Measurements from ENCODE around the gene UBL7. TPM values are rescaled to one million over a fixed set of nuclear protein-coding genes. Genes with fewer than 3 reads are reported as not detected.

Gene UBL7
- total and polyA plus RNA-seq, 8 donors, result 32.7 to 68.3 (median 60.1) TPM

- Histone ChIP-seq H3K27ac (no peak overlapping the region), H3K4me3 (no peak overlapping the region), H3K36me3 (peaks cover 0 to 15% of the 10 kb centered on the region in 2 donors), H3K9me3 (no peaks in the 10 kb centered on the region), H3K4me1 (peaks cover 0 to 12% of the 10 kb centered on the region in 2 donors), H3K27me3 (no peaks in the 10 kb centered on the region)
- intact Hi-C loops (cut with DNase I), result no loop called here
- DNase-seq (peak in 1 of 4 donors; percentile 29), ATAC-seq (no peak)
- TF ChIP-seq CTCF (IDR thresholded peaks at IDR 0.05), result no peak
These were observed 40.6 kb downstream of the UBL7 start for GRCh38 chr15:74420193-74420905.

DNA sequence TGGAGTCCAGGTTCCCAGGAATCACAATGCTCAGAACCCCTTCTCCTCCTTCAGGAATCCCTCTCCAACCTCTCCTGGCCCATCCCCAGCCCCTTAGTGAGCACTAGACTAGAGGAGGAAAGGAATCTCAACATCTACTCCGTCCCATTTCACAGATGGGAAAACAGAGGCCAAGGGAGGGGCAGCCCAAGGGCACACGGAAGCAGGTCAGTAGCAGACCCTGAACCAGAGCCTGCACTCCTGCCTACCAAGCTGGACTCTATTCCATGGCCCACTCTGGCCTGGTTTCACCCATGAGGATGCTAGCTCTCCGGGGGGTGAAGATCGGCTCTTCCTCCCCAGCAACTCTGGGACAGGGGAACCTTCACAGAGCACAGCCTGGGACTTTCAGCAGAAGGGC, 41.5 kb downstream of the UBL7 start:
- peaks cover 0 to 15% of the 10 kb centered on the region in 2 donors for H3K36me3 ChIP-seq
- intact Hi-C loops (cut with DNase I), result no loop called here
- TF ChIP-seq CTCF (IDR thresholded peaks at IDR 0.05), result no peak
- DNase-seq (no peak), ATAC-seq (no peak)
- no peaks in the 10 kb centered on the region for H3K9me3 ChIP-seq
- no peak overlapping the region for H3K4me3 ChIP-seq
- peaks cover 0 to 19% of the 10 kb centered on the region in 2 donors for H3K4me1 ChIP-seq
- no peaks in the 10 kb centered on the region for H3K27me3 ChIP-seq
- H3K27ac ChIP-seq, result no peak overlapping the region

DNA sequence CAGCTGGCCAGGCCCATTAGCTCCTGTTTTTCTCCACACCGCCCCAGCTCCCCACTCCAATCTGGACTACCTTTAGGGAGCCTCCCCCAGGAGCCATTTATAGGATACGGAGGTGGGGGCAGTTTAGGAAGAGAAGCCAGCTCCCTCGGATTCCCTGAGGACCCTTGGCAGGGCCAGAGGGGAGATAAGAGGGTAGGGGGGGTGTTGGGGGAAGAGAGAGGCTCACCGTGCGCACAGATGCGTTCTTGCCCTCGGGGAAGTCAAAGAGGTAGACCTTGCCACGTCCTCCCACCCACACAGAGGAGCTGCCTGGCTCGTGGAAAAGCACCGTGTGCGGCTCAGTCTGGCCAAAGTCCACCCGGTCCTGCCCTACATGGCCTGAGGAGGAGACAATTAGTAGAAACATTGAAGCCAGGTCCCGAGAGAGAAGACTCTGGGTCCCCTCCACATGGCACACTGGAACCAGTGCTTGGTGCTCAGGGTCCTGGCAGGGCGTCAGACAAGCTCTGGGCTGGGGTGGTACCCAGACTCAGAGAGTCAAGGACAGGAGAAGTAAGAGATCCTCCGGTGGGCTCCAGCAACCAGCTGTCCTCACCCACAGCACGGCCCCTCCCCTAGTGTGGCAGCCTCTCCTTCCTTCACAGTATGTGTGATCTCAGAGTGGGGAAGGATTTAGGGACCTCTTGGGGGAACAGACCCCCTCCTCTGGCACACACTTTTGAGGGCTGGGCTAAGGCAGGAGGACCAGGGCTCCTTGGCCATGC, 42.2 kb downstream of the UBL7 start:
- intact Hi-C loops (cut with DNase I), result no loop called here
- Histone ChIP-seq H3K27me3 (no peaks in the 10 kb centered on the region), H3K36me3 (peaks cover 0 to 16% of the 10 kb centered on the region in 2 donors), H3K9me3 (no peaks in the 10 kb centered on the region), H3K4me3 (no peak overlapping the region), H3K27ac (no peak overlapping the region), H3K4me1 (peaks cover 0 to 19% of the 10 kb centered on the region in 2 donors)
- ATAC-seq, result no peak
- TF ChIP-seq CTCF (IDR thresholded peaks at IDR 0.05), result no peak
- peak in 1 of 4 donors; percentile 58 for DNase-seq

- no peak overlapping the region for H3K4me3 ChIP-seq
- no peak for TF ChIP-seq CTCF (IDR thresholded peaks at IDR 0.05)
- H3K9me3 ChIP-seq, result no peaks in the 10 kb centered on the region
- H3K36me3 ChIP-seq, result peaks cover 0 to 21% of the 10 kb centered on the region in 2 donors
- peaks cover 0 to 17% of the 10 kb centered on the region in 2 donors for H3K4me1 ChIP-seq
- intact Hi-C loops (cut with DNase I), result no loop called here
- H3K27me3 ChIP-seq, result no peaks in the 10 kb centered on the region
- H3K27ac ChIP-seq, result no peak overlapping the region
- no peak for ATAC-seq
- DNase-seq, result peak in 1 of 4 donors; percentile 49
These were observed 43.3 kb downstream of the UBL7 start for GRCh38 chr15:74417670-74418069.

DNA sequence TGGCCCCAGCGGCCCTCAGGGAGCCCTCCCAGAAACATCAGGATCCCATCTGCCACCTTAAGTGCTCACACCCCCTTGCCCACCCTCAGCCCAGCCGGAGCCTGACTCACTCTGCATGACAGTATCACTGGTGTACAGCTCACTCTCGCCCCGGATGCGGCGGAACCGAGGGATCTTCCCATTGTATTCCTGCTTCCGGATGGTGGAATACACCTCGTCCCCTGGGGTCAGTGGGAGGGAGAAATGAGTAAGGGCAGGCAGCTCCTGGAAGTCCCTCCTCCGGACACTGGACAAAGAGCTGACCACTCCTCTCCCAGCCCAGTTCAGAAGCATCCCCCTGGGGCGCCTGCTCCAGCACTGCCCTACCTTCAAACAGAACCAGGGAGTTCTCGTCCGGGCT, 43.7 kb downstream of the UBL7 start:
- H3K4me3 ChIP-seq, result no peak overlapping the region
- H3K4me1 ChIP-seq, result peaks cover 0 to 12% of the 10 kb centered on the region in 2 donors
- ATAC-seq (no peak), DNase-seq (peak in 1 of 4 donors; percentile 57)
- H3K36me3 ChIP-seq, result peaks cover 0 to 21% of the 10 kb centered on the region in 2 donors
- intact Hi-C loops (cut with DNase I), result no loop called here
- H3K9me3 ChIP-seq, result no peaks in the 10 kb centered on the region
- H3K27me3 ChIP-seq, result no peaks in the 10 kb centered on the region
- H3K27ac ChIP-seq, result no peak overlapping the region
- TF ChIP-seq CTCF (IDR thresholded peaks at IDR 0.05), result no peak
